ENCODE data around the gene ARL8A.
"Not testable (repeated sequence)": the region's sequence is repeated elsewhere in the genome, so short reads cannot be mapped to it uniquely, and the experiment has no call there.

- not testable (repeated sequence) for TF ChIP-seq POLR2A (IDR thresholded peaks at IDR 0.05; ENCODE audit: low read length); GATA1 (IDR thresholded peaks at IDR 0.05; ENCODE audit: low read depth, low read length)
Measured at GRCh38 chr1:202141468-202141867, 3.1 kb downstream of the ARL8A start.

All from erythroblast (primary cell).